RWPE1 (cell line): ENCODE results near the gene PROCA1.

Experiments
- CTCF ChIA-PET: fragments of 350-600 bp; sonication (Branson Sonifier 250); formaldehyde crosslinking; extraction: SDS; loops from one replicate; lab custom pipeline; 2021; lab: Yijun Ruan, JAX
- POLR2A ChIA-PET: fragments of 400-600 bp; formaldehyde crosslinking; extraction: SDS; loops from one replicate; lab custom pipeline; 2020; ENCODE audit warnings: antibody characterized with exemption; ENCODE audit not compliant: low non-redundant PET; lab: Yijun Ruan, JAX
- DNase-seq: peaks from one replicate; pipeline ENCODE4 v3.0.0; 2012; ENCODE audit warnings: low spot score
- H3K27ac ChIP-seq: fragments of 450-650 bp; 2 replicates; pipeline ENCODE4 v1.5.1; 2017
- TF ChIP-seq, protein P1 (sequence below): fragments of 450-650 bp; conservative IDR thresholded peaks from 2 replicates; pipeline ENCODE4 v1.5.1; 2017; ENCODE audit warnings: low read depth, mild to moderate bottlenecking

The PROCA1 gene

DNA sequence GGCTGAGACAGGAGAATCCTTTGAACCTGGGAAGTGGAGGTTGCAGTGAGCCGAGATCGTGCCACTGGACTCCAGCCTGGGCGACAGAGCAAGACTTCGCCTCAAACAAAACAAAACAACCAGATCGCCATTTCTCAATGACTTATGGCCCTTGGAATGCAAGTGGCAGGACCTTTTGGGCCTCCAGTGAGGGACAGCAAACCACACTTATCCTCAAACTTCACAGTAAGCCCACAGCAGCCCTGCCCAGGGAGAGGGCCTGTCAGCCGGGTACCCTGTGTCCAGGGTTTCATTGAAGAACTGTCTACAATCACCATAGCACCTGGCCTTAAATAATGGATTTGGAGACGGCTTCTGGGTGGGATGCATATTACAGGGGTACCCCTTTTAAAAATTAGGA is 43.8 kb upstream of the PROCA1 start:
- POLR2A ChIA-PET, result no interaction called here

DNA sequence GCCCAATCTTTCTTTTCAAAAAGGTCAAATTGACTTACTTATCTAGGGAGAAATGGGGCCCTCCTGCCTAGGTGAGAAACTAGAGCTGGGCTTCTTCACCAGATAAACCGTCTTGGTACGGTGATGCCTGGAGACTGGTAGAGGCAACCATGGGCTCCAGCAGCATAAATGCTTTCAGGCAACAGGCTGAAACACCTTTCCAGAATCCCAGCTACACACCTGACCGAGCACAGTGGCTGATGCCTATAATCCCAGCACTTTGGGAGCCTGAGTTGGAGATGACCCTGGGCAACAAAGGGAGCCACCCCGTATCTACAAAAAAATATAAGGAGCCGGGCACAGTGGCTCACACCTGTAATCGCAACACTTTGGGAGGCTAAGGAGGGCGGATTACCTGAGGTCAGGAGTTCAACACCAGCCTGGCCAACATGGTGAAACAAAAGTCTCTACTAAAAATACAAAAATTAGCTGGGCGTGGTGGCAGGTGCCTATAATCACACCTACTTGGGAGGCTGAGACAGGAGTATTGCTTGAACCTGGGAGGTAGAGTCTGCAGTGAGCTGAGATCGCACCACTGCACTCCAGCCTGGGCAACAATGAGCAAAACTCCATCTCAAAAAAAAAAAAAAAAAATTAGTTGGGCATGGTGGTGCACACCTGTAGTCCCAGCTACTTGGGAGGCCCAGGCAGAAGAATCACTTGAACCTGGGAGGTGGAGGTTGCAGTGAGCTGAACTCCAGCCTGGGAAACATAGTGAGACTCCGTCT is 40.1 kb upstream of the PROCA1 start:
- no peak for DNase-seq
- ChIA-PET CTCF (interaction anchor here (0.6 to 14.3 kb wide), 5 partner anchors 12 to 166 kb away, joined by 3 to 249 read pairs (median 7); partner anchors contain the start of genes NEK8 and TLCD1), POLR2A (interaction anchor here (0.7 to 1.7 kb wide), 2 partner anchors 24 to 128 kb away, joined by 6 to 12 read pairs; partner anchors contain the start of gene NEK8)
- TF ChIP-seq, protein P1, sequence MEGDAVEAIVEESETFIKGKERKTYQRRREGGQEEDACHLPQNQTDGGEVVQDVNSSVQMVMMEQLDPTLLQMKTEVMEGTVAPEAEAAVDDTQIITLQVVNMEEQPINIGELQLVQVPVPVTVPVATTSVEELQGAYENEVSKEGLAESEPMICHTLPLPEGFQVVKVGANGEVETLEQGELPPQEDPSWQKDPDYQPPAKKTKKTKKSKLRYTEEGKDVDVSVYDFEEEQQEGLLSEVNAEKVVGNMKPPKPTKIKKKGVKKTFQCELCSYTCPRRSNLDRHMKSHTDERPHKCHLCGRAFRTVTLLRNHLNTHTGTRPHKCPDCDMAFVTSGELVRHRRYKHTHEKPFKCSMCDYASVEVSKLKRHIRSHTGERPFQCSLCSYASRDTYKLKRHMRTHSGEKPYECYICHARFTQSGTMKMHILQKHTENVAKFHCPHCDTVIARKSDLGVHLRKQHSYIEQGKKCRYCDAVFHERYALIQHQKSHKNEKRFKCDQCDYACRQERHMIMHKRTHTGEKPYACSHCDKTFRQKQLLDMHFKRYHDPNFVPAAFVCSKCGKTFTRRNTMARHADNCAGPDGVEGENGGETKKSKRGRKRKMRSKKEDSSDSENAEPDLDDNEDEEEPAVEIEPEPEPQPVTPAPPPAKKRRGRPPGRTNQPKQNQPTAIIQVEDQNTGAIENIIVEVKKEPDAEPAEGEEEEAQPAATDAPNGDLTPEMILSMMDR, result no peak
- peak overlapping the region; percentile 100 for H3K27ac ChIP-seq

More for the DNA sequence above, 43.8 kb upstream of the PROCA1 start:
- peak overlapping the region; percentile 48 for H3K27ac ChIP-seq
- CTCF ChIA-PET, result interaction anchor here (0.6 kb wide), 1 partner anchor 18 kb away, joined by 4 read pairs; no protein-coding TSS in a partner anchor
- DNase-seq, result no peak
- TF ChIP-seq, protein P1, result no peak

DNA sequence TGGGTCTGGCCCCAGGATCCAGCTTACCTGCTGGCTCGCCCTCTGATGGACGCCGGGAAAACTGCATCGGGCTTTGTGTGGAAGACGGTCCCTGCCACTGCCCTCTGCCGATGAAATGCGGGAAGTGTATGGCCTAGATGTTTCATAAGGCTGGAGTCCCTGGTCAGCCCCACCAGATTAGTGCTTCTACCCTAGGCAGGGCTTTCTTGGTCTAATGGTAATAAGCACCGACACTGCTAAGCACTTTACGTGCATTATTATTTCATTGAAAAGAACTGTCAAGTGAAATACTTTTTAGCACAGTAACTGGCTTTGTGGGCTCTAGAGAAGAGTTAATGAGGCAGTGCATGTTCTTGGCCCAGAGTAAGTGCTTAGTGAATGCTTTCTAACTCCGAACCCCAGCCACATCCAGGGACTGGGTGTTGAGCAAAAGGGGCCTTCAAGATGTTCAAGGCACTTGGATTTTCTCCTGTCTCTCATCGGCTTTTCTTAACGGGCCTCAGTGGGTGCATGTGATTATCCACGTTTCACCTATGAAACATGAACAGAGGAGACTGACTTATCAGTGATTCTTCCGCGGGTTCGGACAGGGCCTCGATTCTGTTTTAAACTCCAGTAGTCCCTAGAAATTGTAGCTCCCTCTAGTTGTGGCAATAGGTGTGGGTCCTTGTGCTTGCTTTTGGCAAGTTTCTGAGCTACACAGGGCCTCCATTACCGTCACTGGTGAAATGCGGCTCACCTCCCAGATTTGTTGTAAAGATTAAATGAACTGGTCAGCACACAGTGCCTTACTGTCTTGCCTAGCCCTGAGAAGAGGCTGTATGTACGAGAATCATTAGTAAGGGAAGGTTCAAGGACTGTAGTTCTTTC is 38.7 kb upstream of the PROCA1 start:
- POLR2A ChIA-PET, result interaction anchor here (2.7 kb wide), 1 partner anchor 23 kb away, joined by 22 read pairs; the partner anchor contains the start of gene TLCD1

DNA sequence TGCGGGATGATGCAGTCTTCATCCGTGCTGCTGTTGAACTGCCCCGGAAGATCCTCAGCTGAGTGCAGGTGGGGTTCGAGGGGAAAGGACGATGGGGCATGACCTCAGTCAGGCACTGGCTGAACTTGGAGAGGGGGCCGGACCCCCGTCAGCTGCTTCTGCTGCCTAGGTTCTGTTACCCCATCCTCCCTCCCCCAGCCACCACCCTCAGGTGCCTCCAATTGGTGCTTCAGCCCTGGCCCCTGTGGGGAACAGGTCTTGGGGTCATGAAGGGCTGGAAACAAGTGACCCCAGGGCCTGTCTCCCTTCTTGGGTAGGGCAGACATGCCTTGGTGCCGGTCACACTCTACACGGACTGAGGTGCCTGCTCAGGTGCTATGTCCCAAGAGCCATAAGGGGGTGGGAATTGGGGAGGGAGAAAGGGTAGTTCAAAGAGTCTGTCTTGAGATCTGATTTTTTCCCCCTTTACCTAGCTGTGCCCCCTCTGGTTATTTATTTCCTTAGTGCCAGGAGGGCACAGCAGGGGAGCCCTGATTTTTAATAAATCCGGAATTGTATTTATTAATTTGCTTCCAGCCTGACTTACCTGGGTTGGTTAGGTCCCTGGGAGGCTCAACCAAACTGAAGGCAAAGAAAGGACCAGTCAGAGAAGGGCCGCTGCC is 38.0 kb upstream of the PROCA1 start:
- ChIA-PET CTCF (interaction anchor here (0.6 to 14.3 kb wide), 8 partner anchors 14 to 190 kb away, joined by 3 to 249 read pairs (median 4); partner anchors contain the start of genes NEK8, RPL23A and TLCD1), POLR2A (interaction anchor here (2.7 kb wide), 1 partner anchor 23 kb away, joined by 22 read pairs; the partner anchor contains the start of gene TLCD1)
- TF ChIP-seq, protein P1, result no peak
- DNase-seq, result no peak
- peak overlapping the region; percentile 100 for H3K27ac ChIP-seq

More for the DNA sequence above, 38.7 kb upstream of the PROCA1 start:
- peak overlapping the region; percentile 100 for H3K27ac ChIP-seq
- CTCF ChIA-PET, result interaction anchor here (0.6 to 14.3 kb wide), 10 partner anchors 11 to 189 kb away, joined by 3 to 249 read pairs (median 6); partner anchors contain the start of genes NEK8, RPL23A and TLCD1
- TF ChIP-seq, protein P1, result peak; percentile 99
- peak; percentile 69 for DNase-seq

DNA sequence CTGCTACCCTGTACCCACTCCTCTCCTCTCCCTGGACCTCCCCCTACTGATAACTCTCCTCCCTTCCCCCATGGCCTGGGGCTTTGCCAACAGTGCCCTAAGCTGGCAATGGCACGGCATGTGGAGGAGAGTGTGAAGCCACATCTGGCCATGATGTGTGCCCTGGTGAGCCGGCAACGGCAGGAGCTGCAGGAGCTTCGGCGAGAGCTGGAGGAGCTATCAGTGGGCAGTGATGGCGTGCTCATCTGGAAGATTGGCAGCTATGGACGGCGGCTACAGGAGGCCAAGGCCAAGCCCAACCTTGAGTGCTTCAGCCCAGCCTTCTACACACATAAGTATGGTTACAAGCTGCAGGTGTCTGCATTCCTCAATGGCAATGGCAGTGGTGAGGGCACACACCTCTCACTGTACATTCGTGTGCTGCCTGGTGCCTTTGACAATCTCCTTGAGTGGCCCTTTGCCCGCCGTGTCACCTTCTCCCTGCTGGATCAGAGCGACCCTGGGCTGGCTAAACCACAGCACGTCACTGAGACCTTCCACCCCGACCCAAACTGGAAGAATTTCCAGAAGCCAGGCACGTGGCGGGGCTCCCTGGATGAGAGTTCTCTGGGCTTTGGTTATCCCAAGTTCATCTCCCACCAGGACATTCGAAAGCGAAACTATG is 37.3 kb upstream of the PROCA1 start:
- peak overlapping the region; percentile 100 for H3K27ac ChIP-seq
- ChIA-PET CTCF (interaction anchor here (0.7 to 14.3 kb wide), 5 partner anchors 16 to 161 kb away, joined by 4 to 249 read pairs (median 8); partner anchors contain the start of genes NEK8 and TLCD1), POLR2A (interaction anchor here (2.7 kb wide), 1 partner anchor 22 kb away, joined by 22 read pairs; the partner anchor contains the start of gene TLCD1)
- TF ChIP-seq, protein P1, result no peak
- no peak for DNase-seq
